ENCODE data around the gene ACOD1.
A peak's percentile ranks its signal among the peaks of the same experiment; 100 is the strongest.

The ACOD1 gene

DNA sequence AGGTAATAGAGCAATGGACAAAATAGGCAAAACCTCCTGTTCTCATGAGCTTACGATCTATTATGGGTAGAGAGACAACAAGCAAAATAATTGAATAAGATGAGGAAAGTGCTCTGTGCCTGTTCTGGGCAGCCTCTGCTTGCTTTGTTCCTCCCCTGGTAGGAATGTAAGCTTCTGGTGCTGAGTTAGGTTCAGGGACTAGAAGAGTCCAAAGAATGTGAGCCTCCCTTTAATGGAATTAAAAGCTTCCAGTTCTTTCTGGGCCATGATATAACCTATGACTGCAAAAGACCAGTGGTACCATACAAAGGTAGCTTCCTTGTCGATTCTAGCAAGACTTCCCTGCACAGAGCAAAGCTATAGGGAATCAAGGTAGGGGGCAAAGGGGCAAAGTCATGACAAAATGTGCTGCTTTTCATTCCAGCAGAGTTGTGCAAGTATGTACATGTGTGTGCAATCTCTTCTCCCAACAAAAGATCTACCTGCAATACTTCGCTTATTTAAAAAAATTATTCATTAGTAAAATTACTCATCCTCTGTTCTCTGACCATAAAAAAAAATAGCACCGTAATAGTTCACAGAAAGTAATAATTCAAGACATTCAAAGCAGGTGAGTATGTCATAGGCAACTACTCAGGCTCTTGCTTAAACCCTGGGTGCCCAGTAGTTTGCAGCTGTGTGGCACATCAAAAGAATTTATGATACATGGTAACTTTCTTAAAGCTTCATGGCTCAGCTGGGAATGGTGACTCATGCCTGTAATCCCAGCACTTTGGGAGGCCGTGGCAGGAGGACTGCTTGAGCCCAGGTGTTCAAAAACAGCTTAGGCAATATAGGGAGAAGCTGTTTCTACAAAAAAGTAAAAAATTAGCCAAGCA is 21.4 kb downstream of the ACOD1 start:
- peaks cover 11% of the 10 kb centered on the region for H3K27me3 Mint-ChIP-seq
- no peaks in the 10 kb centered on the region for H3K36me3 Mint-ChIP-seq
- no peaks in the 10 kb centered on the region for H3K9me3 Mint-ChIP-seq
- no peak overlapping the region for H3K4me3 Mint-ChIP-seq
- peak overlapping the region; percentile 38 for H3K27ac Mint-ChIP-seq
- no peaks in the 10 kb centered on the region for H3K4me1 Mint-ChIP-seq

DNA sequence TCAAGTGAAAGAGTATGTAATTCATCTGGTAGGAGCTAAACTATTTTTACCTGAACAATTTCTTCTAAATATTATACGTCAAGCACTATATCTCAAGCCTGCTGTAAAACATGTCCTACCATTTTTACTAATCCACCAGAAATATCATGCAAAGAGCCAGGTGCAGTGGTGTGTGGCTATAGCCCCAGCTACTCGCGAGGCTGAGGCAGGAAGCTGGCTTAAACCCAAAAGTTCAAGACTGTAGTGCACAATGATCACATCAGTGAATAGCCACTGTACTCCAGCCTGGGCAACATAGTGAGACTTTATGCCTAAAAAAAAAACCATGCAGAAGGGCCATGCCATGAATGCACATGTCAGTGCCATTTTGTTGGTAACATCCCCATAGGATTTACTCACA is 22.9 kb downstream of the ACOD1 start:
- Mint-ChIP-seq H3K4me1 (no peaks in the 10 kb centered on the region), H3K36me3 (no peaks in the 10 kb centered on the region), H3K9me3 (no peaks in the 10 kb centered on the region), H3K4me3 (no peak overlapping the region), H3K27me3 (peaks cover 11% of the 10 kb centered on the region), H3K27ac (no peak overlapping the region)

GRCh38 chr13:76971851-76972829 is 23.8 kb downstream of the ACOD1 start:
- Mint-ChIP-seq H3K4me1 (peaks cover 5% of the 10 kb centered on the region), H3K27ac (no peak overlapping the region), H3K4me3 (no peak overlapping the region), H3K27me3 (peaks cover 15% of the 10 kb centered on the region), H3K36me3 (no peaks in the 10 kb centered on the region), H3K9me3 (no peaks in the 10 kb centered on the region)

DNA sequence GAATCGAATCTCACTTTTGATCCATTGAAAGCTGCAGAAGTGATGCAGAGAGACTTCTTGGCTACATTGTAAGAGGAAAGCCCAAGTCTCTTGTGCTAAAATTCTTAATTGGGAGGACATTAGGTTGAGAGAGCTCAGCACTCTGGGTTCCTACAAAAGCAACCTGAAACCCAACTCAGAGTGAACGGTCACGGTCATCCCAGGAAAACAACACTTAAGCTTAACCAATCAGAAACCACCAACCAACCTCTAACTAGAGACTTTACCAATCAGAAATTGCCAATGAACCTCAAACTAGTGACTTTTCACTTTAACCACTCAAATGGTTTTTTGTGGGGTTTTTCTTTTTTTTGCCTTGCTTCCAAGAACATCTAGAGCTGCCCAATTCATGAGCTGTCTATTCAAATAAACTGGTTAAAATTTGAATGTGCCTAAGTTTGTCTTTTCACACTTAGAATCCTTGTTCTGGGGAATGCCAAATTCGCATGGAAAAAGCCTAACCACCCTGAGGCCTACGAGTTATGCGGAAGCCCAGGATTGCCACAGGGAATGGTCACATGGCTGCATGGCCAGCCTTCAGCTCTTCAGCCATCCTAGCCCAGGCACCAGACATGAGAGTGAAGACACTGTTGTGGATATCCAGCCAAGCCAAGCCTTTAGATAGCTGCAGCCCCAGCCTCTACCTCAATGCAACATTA is 25.8 kb downstream of the ACOD1 start:
- peaks cover 8% of the 10 kb centered on the region for H3K4me1 Mint-ChIP-seq
- H3K36me3 Mint-ChIP-seq = no peaks in the 10 kb centered on the region
- H3K27ac Mint-ChIP-seq = no peak overlapping the region
- peaks cover 15% of the 10 kb centered on the region for H3K27me3 Mint-ChIP-seq
- H3K9me3 Mint-ChIP-seq = no peaks in the 10 kb centered on the region
- no peak overlapping the region for H3K4me3 Mint-ChIP-seq

DNA sequence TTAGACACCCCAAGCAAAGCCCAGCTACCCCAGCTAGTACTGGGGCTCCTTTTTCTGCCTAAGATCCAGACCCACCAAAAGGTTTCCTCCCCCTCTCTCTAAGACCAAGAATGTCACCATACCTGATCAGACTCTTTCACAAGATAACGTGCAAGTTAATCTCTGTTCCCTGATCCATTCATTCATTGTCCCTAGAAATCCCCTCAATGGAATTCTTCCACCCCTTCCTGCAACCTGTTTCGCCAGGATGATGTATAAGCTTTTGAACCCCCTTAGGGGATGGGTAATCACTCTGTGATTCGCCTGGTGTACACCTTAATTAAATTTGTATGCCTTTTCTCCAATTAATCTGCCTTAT is 26.3 kb downstream of the ACOD1 start:
- Mint-ChIP-seq H3K36me3 (no peaks in the 10 kb centered on the region), H3K27me3 (peaks cover 15% of the 10 kb centered on the region), H3K27ac (no peak overlapping the region), H3K4me3 (no peak overlapping the region), H3K4me1 (peaks cover 10% of the 10 kb centered on the region), H3K9me3 (no peaks in the 10 kb centered on the region)

DNA sequence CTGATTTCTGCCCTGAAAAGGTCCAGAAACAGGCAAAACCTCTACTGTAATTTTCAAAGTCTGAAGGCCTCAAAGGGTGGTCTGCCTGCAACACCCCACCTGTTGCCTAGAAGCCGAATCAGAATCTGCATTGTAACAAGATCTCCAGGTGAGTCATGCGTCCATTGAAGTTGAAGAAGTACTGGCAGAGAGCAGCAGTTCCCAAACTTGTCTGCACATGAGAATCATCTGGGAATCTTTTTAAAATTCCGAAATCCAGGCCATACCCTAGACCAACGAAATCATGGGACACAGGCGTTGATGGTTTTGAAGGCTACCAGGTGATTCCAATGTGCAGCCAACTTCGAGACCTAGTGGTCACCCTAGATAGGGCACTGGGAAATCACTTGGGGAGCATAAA is 27.6 kb downstream of the ACOD1 start:
- peaks cover 15% of the 10 kb centered on the region for H3K27me3 Mint-ChIP-seq

GRCh38 chr13:76976490-76976889 is 28.2 kb downstream of the ACOD1 start:
- no peaks in the 10 kb centered on the region for H3K9me3 Mint-ChIP-seq
- no peak overlapping the region for H3K27ac Mint-ChIP-seq
- no peaks in the 10 kb centered on the region for H3K36me3 Mint-ChIP-seq
- peaks cover 10% of the 10 kb centered on the region for H3K4me1 Mint-ChIP-seq
- no peak overlapping the region for H3K4me3 Mint-ChIP-seq
- H3K27me3 Mint-ChIP-seq = peaks cover 15% of the 10 kb centered on the region

More for the DNA sequence above, 27.6 kb downstream of the ACOD1 start:
- Mint-ChIP-seq H3K36me3 (no peaks in the 10 kb centered on the region), H3K4me1 (peaks cover 10% of the 10 kb centered on the region), H3K27ac (no peak overlapping the region), H3K4me3 (no peak overlapping the region), H3K9me3 (no peaks in the 10 kb centered on the region)

DNA sequence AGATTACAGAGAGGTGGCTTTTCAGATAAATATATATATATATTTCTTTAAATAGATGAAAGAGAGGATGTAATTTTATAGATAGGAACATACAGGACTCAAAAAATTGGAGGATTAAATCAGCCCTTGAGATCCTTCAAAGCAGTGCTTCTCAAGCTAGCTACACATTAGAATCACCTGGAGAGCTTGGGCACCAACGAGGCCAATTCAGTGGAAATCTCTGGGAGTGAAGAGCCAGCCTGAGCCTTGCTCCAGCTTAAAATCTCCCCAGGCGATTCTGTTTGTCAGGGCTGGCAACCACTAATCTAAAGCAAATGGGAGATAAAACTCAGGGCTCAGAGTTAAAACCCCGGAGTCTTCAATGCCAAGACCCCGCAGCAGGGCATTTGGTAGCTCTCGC is 28.6 kb downstream of the ACOD1 start:
- H3K9me3 Mint-ChIP-seq = no peaks in the 10 kb centered on the region
- no peak overlapping the region for H3K27ac Mint-ChIP-seq
- no peaks in the 10 kb centered on the region for H3K36me3 Mint-ChIP-seq
- peaks cover 10% of the 10 kb centered on the region for H3K4me1 Mint-ChIP-seq
- no peak overlapping the region for H3K4me3 Mint-ChIP-seq
- peaks cover 15% of the 10 kb centered on the region for H3K27me3 Mint-ChIP-seq

GRCh38 chr13:76980075-76980718 is 31.9 kb downstream of the ACOD1 start:
- peaks cover 16% of the 10 kb centered on the region for H3K27me3 Mint-ChIP-seq
- peak overlapping the region; percentile 57 for H3K4me3 Mint-ChIP-seq
- peaks cover 1% of the 10 kb centered on the region for H3K36me3 Mint-ChIP-seq
- H3K9me3 Mint-ChIP-seq = no peaks in the 10 kb centered on the region
- H3K27ac Mint-ChIP-seq = no peak overlapping the region
- H3K4me1 Mint-ChIP-seq = peaks cover 10% of the 10 kb centered on the region

- Mint-ChIP-seq H3K36me3 (peaks cover 1% of the 10 kb centered on the region), H3K4me1 (peaks cover 5% of the 10 kb centered on the region), H3K9me3 (no peaks in the 10 kb centered on the region), H3K27ac (peak overlapping the region; percentile 57), H3K27me3 (peaks cover 13% of the 10 kb centered on the region), H3K4me3 (no peak overlapping the region)
Measured at GRCh38 chr13:76982061-76982460, 33.8 kb downstream of the ACOD1 start.

DNA sequence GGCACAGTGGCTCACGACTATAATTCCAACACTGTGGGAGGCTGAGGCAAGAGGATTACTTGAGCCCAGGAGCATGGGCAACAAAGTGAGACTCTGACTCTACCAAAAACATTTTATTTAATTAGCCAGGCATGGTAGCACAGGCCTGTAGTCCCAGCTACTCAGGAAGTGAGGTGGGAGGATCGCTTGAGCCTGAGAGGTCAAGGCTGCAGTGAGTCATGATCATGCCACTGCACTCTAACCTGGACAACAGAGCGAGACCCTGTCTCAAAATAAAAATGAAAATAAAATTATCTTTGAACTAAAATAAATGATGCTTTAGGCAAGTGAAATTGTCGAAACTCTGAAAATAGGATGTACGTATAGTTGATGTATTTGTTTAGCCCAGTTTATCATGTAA is 35.4 kb downstream of the ACOD1 start:
- H3K27ac Mint-ChIP-seq = no peak overlapping the region

GRCh38 chr13:76991432-76991795 is 43.1 kb downstream of the ACOD1 start:
- peaks cover 48% of the 10 kb centered on the region for H3K4me1 Mint-ChIP-seq
- peaks cover 2% of the 10 kb centered on the region for H3K36me3 Mint-ChIP-seq
- H3K27ac Mint-ChIP-seq = peak overlapping the region; percentile 97
- H3K27me3 Mint-ChIP-seq = no peaks in the 10 kb centered on the region
- no peaks in the 10 kb centered on the region for H3K9me3 Mint-ChIP-seq
- peak overlapping the region; percentile 98 for H3K4me3 Mint-ChIP-seq

More for the DNA sequence above, 35.4 kb downstream of the ACOD1 start:
- no peaks in the 10 kb centered on the region for H3K9me3 Mint-ChIP-seq
- peaks cover 1% of the 10 kb centered on the region for H3K36me3 Mint-ChIP-seq
- H3K4me3 Mint-ChIP-seq = no peak overlapping the region
- H3K27me3 Mint-ChIP-seq = peaks cover 13% of the 10 kb centered on the region
- peaks cover 5% of the 10 kb centered on the region for H3K4me1 Mint-ChIP-seq

DNA sequence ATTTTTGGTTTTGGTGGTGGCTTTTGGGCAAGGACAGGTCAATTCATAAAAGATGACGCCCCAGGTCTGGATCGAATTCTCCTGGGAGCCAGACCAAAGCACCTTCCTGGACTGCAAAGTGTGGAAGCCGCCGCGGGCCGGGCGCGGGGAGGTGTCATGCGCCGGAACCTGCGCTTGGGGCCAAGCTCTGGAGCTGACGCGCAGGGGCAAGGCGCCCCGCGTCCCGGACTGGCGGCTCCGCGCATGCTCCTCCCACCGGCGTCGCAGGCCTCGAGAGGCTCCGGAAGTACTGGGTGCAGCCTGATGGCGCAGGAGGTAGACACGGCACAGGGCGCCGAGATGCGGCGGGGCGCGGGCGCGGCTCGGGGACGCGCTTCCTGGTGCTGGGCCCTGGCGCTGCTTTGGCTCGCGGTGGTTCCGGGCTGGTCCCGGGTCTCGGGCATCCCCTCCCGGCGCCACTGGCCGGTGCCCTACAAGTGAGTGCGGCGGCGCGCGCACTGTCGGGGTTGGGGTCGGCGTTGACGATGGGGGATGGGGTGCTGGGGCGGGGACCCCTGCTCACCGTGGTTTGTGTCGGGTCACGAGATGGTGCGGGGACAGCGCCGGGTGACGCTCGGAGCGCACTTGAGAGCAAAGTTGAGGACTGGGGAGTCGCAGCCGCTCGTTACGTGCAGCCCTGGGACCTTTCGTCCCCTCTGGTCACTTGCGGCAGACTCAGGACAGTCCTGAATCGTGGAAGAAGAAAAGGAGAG is 43.7 kb downstream of the ACOD1 start, which contains the start of gene CLN5:
TSS of gene CLN5 (plus strand) at position 286 of the 752 bp plus-strand sequence. CDS start at position 304, 18 bp downstream.
- Mint-ChIP-seq H3K27ac (peak within 1 kb of the TSS; percentile 97), H3K9me3 (no peaks in the 10 kb centered on the region), H3K27me3 (no peaks in the 10 kb centered on the region), H3K4me1 (peaks cover 52% of the 10 kb centered on the region), H3K4me3 (peak within 1 kb of the TSS; percentile 98), H3K36me3 (peaks cover 5% of the 10 kb centered on the region)

GRCh38 chr13:76992548-76993001 is 44.3 kb downstream of the ACOD1 start:
- Mint-ChIP-seq H3K27me3 (no peaks in the 10 kb centered on the region), H3K9me3 (no peaks in the 10 kb centered on the region), H3K4me1 (peaks cover 55% of the 10 kb centered on the region), H3K4me3 (peak overlapping the region; percentile 98), H3K36me3 (peaks cover 5% of the 10 kb centered on the region), H3K27ac (peak overlapping the region; percentile 97)

Data from activated naive CD4-positive, alpha-beta T cell treated with anti-CD3 and anti-CD28 coated beads, Interleukin-2, amount 50 U/mL, for 24 hours (primary cell).